Common myeloid progenitor, CD34-positive (primary cell): ENCODE data around the gene TMEM253.

Experiments
- CTCF ChIA-PET: fragments of 350-600 bp; sonication (Branson Sonifier 250); formaldehyde crosslinking; loops from one replicate; lab custom pipeline; 2021; ENCODE audit warnings: antibody characterized with exemption; lab: Charles Lee
- POLR2A ChIA-PET: fragments of 350-600 bp; sonication (Branson Sonifier 250); formaldehyde crosslinking; loops from one replicate; lab custom pipeline; 2021; ENCODE audit warnings: antibody characterized with exemption; lab: Charles Lee
- DNase-seq, 3 donors: peaks; one replicate each; pipeline versions ENCODE4 v3.0.0 to v3.0.0-alpha.2; 2013
- H3K27ac ChIP-seq, 2 experiments: 1 replicate in 1 of 2; 2 replicates in 1 of 2; pipeline ENCODE4 v1.7.0; 2013; ENCODE audit warnings: inconsistent platforms in 2 of 2, low read length in 2 of 2, mild to moderate bottlenecking in 2 of 2, low read depth in 1 of 2, moderate library complexity in 1 of 2; ENCODE audit not compliant: severe bottlenecking in 2 of 2, insufficient read depth in 1 of 2, poor library complexity in 1 of 2
- H3K27me3 ChIP-seq, 5 experiments: replicated peaks in 2 of 5; 1 replicate in 3 of 5; 2 replicates in 2 of 5; pipeline versions ENCODE4 v1.6.1 to v1.7.0; 2013; ENCODE audit warnings: low read length in 4 of 5, mild to moderate bottlenecking in 2 of 5, moderate library complexity in 2 of 5, inconsistent platforms in 1 of 5; ENCODE audit not compliant: insufficient read depth in 5 of 5, control insufficient read depth in 4 of 5
- H3K36me3 ChIP-seq, 4 experiments: 1 replicate in 2 of 4; 2 replicates in 2 of 4; pipeline versions ENCODE4 v1.6.1 to v1.7.0; 2013; ENCODE audit warnings: low read length in 3 of 4, control low read depth in 1 of 4, mild to moderate bottlenecking in 1 of 4; ENCODE audit not compliant: control insufficient read depth in 4 of 4, insufficient read depth in 4 of 4
- H3K4me1 ChIP-seq, 4 experiments: 1 replicate in 3 of 4; 2 replicates in 1 of 4; pipeline versions ENCODE4 v1.6.1 to v1.7.1; 2013; ENCODE audit warnings: low read length in 3 of 4, mild to moderate bottlenecking in 3 of 4, control low read depth in 1 of 4, inconsistent platforms in 1 of 4, moderate library complexity in 1 of 4; ENCODE audit not compliant: control insufficient read depth in 4 of 4, insufficient read depth in 4 of 4; ENCODE audit errors: control extremely low read depth in 1 of 4
- H3K4me3 ChIP-seq, 7 experiments: 1 replicate in 4 of 7; 2 replicates in 3 of 7; pipeline versions ENCODE4 v1.5.1 to v1.7.0; 2013; ENCODE audit warnings: mild to moderate bottlenecking in 7 of 7, low read length in 6 of 7, moderate library complexity in 6 of 7, inconsistent platforms in 2 of 7, low read depth in 2 of 7, control low read depth in 1 of 7; ENCODE audit not compliant: insufficient read depth in 4 of 7, control insufficient read depth in 1 of 7; ENCODE audit errors: extremely low read depth in 1 of 7
- H3K9me3 ChIP-seq, 5 experiments: 1 replicate in 4 of 5; 2 replicates in 1 of 5; pipeline versions ENCODE4 v1.6.1 to v1.7.1; 2013; ENCODE audit warnings: low read length in 4 of 5, mild to moderate bottlenecking in 2 of 5, inconsistent platforms in 1 of 5, low read depth in 1 of 5, moderate library complexity in 1 of 5; ENCODE audit not compliant: control insufficient read depth in 4 of 5, insufficient read depth in 2 of 5; ENCODE audit errors: control extremely low read depth in 1 of 5
- WGBS: methylation state at CpG from one replicate; pipeline ENCODE4 v1.1.5; 2013; ENCODE audit not compliant: insufficient coverage; 5-methylcytosine and 5-hydroxymethylcytosine counted together

Gene TMEM253

DNA sequence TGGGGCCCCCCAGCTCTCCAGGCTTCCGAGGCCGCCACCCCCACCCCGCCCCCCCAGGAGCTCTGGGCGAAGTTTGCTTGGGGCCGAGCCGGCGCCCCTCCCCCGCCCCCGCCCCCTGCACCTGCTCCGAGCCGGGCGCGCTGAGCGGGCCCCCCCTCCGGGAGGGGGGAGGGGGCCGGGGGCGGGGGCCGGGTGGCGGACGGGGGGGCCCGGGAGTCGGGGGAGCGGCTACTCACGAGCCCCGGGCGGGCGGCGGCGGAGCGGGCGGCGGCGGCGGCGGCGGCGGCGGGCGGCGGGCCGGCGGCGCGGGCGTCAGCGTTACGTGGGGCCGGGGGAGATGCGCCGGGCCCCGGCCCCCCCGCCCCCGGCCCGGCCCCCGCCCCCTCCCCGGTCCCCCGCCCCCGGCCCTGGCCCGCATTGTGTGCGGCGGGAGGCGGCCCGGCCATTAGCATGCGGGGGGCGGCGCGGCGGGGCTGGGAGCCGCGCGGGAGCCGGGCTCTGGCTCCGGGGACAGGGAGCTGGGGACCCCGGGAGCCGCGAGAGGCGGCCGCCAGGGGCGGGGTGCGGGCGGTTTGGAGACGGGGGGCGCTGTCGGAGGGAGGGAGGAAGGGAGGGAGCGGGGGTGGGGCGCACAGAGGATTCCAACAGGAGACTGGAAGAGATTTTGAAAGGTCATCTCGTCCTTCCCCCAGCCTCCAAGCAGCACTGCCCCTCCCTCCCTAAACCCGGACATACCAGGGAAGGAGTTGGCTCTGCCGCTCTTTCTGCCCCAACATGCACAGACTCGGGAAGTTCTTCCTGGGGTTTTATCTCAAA, 2.6 kb upstream of the TMEM253 start, which contains the start of gene ZNF219:
Gene ZNF219 (minus strand): TSS at position 580 of the 816 bp plus-strand sequence. CDS start 5,064 bp downstream, outside the sequence.
- ChIA-PET CTCF (interaction anchor here (1.6 to 7.4 kb wide), 5 partner anchors 6 to 83 kb away, joined by 4 to 204 read pairs (median 135); partner anchors contain the start of genes ARHGEF40 and TMEM253), POLR2A (no interaction called here)
- H3K27me3 ChIP-seq: peaks cover 0 to 2% (median 0%) of the 10 kb centered on the region in 5 experiments
- peak within 1 kb of the TSS; percentile 30 to 93 (median 74) for H3K4me3 ChIP-seq
- H3K36me3 ChIP-seq: peaks cover 0 to 4% (median under 1%) of the 10 kb centered on the region in 4 experiments
- H3K9me3 ChIP-seq: no peaks in the 10 kb centered on the region
- 0% methylated on average over 23 of the region's 90 CpGs for WGBS
- H3K27ac ChIP-seq: peak within 1 kb of the TSS in 1 of 2 experiments; percentile 63
- H3K4me1 ChIP-seq: peaks cover 5 to 41% (median 28%) of the 10 kb centered on the region in 4 experiments
- peak; percentile 29 to 45 (median 42) for DNase-seq

DNA sequence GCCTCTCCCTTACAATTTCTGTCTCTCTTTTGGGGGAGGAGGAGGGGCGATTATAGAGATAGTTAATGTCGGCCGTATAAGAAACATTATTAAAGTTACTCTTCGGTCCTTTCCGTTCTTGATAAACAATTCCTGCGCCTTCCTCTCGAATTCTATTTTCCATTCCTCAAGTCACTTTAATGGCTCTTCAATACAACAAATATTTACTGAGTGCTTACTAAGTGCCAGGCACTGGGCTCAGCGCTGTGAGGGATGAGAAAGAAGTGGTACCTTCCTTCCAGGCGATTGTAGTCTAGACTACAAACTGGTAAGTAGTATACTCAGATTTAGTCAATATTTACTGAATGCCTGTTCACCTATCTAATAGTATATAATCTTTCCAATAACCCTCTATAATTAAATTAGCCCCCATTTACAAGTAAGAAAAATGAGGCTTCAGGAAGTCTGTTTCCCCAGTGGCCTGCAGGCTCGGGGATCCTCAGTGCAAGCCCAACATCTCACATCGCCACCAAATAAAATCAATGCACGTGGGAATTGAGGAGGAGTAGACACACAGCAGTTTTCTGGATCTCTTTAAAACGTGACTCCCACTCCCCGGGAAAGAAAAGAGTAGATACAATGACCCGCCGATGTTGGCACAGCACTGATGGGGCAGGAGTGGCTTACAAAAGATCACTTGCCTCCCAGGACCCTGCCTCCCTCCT, 1.8 kb upstream of the TMEM253 start:
- DNase-seq: no peak
- ChIA-PET POLR2A (no interaction called here), CTCF (interaction anchor here (0.8 to 12.2 kb wide), 7 partner anchors 9 to 83 kb away, joined by 3 to 155 read pairs (median 80); partner anchors contain the start of gene ARHGEF40)
- Histone ChIP-seq H3K27me3 (peaks cover 0 to 2% (median 0%) of the 10 kb centered on the region in 5 experiments), H3K36me3 (no peaks in the 10 kb centered on the region), H3K27ac (peak overlapping the region in 1 of 2 experiments; percentile 63), H3K9me3 (no peaks in the 10 kb centered on the region), H3K4me3 (peak overlapping the region; percentile 30 to 93 (median 74)), H3K4me1 (peaks cover 7 to 43% (median 31%) of the 10 kb centered on the region in 4 experiments)
- WGBS: 25% methylated on average over 5 of the region's 16 CpGs

DNA sequence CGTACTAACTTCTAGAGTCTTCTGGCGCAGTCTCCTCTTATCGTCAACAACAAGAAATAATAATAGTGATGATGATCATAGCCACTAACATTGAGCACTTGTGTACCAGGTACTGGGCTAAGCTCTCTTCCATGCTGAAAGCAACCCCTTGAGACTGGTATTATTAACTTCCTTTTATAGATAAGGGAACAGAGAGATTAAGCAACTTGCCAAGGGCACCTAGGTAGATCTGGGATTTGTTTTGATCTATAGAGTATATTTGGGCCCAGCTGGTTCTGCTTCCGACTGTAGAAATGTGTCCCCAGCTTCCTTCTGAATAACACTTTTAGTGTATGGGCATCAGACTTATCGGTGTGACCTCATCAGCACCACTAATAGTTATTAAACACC, 1.3 kb upstream of the TMEM253 start:
- CTCF ChIA-PET: interaction anchor here (0.8 to 12.2 kb wide), 9 partner anchors 5 to 84 kb away, joined by 3 to 204 read pairs (median 80); partner anchors contain the start of genes ARHGEF40 and ZNF219
- peaks cover 0 to 2% (median 0%) of the 10 kb centered on the region in 5 experiments for H3K27me3 ChIP-seq
- no peak overlapping the region for H3K27ac ChIP-seq
- no peaks in the 10 kb centered on the region for H3K9me3 ChIP-seq
- 100% methylated on average over 1 of the region's 5 CpGs for WGBS
- H3K4me3 ChIP-seq: peak overlapping the region in 1 of 7 experiments; percentile 74
- POLR2A ChIA-PET: no interaction called here
- H3K36me3 ChIP-seq: no peaks in the 10 kb centered on the region
- no peak for DNase-seq
- H3K4me1 ChIP-seq: peaks cover 9 to 48% (median 37%) of the 10 kb centered on the region in 4 experiments

DNA sequence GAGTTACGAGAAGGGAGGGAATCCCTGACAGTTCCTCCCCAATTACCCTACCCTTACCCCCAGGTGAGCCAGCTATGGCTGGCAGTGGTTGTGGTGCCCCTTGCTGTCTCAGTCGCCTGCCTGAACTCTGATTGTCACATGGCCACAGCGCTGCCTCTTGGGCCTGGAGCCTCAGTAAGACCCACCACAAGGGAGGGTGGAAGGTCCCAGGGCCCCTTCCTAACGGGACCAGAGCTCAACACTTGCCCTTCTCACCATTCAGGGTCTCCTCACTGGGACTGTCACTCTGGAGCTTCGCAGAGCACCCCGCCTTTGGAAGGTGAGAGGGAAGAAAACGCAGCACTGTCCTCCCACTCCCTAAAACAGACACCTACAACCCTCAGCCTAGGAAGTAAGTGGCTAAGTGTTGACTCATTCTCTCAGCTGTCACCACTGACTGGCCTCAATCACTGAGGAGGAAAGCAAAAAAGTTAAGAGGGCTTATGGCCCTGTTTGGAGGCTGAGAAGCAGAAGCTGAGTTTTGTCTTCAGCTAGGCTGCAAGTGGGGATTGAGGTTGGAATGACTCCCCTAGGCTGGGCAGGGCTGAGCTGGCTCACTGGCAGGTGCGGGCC, 1.0 kb downstream of the TMEM253 start:
- peaks cover 12 to 55% (median 44%) of the 10 kb centered on the region in 4 experiments for H3K4me1 ChIP-seq
- peaks cover 0 to 2% (median 0%) of the 10 kb centered on the region in 5 experiments for H3K27me3 ChIP-seq
- ChIA-PET POLR2A (no interaction called here), CTCF (interaction anchor here (1.3 to 12.2 kb wide), 8 partner anchors 7 to 104 kb away, joined by 3 to 204 read pairs (median 86); partner anchors contain the start of genes ARHGEF40 and ZNF219)
- H3K27ac ChIP-seq: peak overlapping the region in 1 of 2 experiments; percentile 9
- no peak for DNase-seq
- 100% methylated on average over 2 of the region's 8 CpGs for WGBS
- no peaks in the 10 kb centered on the region for H3K9me3 ChIP-seq
- H3K36me3 ChIP-seq: no peaks in the 10 kb centered on the region
- H3K4me3 ChIP-seq: no peak overlapping the region

DNA sequence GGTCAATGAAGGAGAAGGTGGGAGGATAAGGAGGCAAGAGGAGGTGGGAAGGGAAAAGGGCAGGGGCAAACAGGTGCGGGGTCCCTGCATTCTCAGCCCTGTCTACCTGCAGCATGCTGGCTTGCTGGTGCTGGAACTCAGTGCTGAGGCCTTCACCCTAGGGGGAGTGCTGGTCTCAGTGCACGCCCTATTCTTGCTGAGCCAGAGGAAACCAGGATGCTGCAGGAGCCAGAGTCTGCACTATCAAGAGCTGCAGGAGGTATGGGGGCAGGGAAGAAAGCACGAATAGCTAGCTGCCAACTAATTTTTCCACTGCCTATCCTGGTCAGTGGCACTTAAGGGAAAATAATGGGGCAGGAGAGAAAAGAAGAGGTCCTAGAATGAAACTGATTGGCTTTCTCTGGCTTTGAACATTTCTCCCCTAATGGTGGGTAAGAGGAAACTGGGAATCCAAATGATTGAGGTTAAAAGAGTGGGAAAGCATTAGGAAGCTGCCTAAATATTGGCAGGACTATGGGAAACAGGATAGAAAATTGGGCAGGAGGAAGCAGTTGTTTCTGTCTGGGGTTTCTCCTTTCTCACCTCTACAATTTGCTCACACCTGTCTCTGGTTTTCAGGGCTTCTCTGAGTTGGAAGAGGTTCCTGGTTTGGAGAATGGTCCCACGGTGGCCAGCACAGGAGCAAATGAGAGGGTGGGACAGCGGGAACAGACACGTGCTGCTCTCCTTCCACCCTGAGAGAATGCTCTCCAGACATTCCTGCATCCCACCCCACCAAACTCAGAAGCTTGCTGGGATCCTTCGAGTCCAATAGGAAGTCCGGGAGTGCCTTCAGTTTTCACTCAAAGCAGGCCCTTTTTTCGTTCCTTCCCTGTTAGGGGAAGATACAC, 1.9 kb downstream of the TMEM253 start:
- Histone ChIP-seq H3K27me3 (peaks cover 0 to 2% (median 0%) of the 10 kb centered on the region in 5 experiments), H3K36me3 (no peaks in the 10 kb centered on the region), H3K27ac (no peak overlapping the region), H3K4me3 (peak overlapping the region in 6 of 7 experiments; percentile 79 to 89 (median 86)), H3K4me1 (peaks cover 12 to 57% (median 41%) of the 10 kb centered on the region in 4 experiments), H3K9me3 (no peaks in the 10 kb centered on the region)
- no peak for DNase-seq
- CTCF ChIA-PET: interaction anchor here (0.7 to 12.2 kb wide), 11 partner anchors 8 to 105 kb away, joined by 3 to 204 read pairs (median 11); partner anchors contain the start of genes ARHGEF40 and ZNF219
- WGBS: 39% methylated on average over 6 of the region's 9 CpGs
- POLR2A ChIA-PET: interaction anchor here (1.4 kb wide), 1 partner anchor 34 kb away, joined by 4 read pairs; no protein-coding TSS in a partner anchor

DNA sequence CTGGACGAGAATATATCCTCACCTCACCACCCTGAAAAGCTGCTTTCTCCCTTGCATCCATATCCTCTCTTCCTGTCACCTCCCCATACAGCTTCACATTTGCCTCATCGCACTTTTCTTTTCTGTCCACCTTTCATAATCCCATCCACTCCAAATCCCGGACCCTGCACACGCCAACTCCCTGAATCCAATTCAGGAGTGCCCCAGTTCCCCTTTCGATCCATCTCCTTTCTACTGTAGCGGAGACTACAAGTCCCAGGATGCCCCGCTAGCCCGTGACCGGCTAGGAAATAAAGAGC, 2.5 kb downstream of the TMEM253 start:
- DNase-seq: no peak
- peaks cover 12 to 57% (median 41%) of the 10 kb centered on the region in 4 experiments for H3K4me1 ChIP-seq

More for the DNA sequence above, 2.5 kb downstream of the TMEM253 start:
- Histone ChIP-seq H3K4me3 (peak overlapping the region in 6 of 7 experiments; percentile 79 to 89 (median 86)), H3K36me3 (no peaks in the 10 kb centered on the region), H3K9me3 (no peaks in the 10 kb centered on the region), H3K27me3 (peaks cover 0 to 2% (median 0%) of the 10 kb centered on the region in 5 experiments), H3K27ac (peak overlapping the region; percentile 98 to 99)
- ChIA-PET POLR2A (interaction anchor here (1.4 kb wide), 1 partner anchor 35 kb away, joined by 4 read pairs; no protein-coding TSS in a partner anchor), CTCF (interaction anchor here (0.7 to 12.2 kb wide), 12 partner anchors 9 to 88 kb away, joined by 3 to 204 read pairs (median 10); partner anchors contain the start of genes ARHGEF40 and ZNF219)
- WGBS: 4% methylated on average over 9 of the region's 9 CpGs
